TTC549 (cell line): ENCODE results near the gene ELN.

ENCODE experiments used
- FAIRE-seq: peaks from 2 replicates; lab custom pipeline; 2012; peaks lifted over from hg19 to GRCh38; lab: Jason Lieb, UNC

The ELN gene

GRCh38 chr7:74097937-74098614 lies 70.1 kb downstream of the ELN start:
- FAIRE-seq = no peak

DNA sequence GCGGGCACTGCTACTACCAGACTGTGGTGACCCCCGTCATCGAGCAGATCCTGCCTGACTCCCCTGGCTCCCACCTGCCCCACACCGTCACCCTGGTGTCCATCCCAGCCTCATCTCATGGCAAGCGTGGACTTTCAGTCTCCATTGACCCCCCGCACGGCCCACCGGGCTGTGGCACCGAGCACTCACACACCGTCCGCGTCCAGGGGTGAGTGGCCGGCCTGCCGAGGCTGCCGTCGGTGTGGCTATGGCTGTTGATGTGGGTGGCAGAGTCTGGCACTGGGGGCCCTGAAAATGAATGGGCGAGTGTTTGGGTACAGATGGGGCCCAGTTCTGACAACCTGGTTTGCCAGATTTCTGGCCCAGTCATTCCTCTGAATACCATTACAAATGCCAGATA lies 71.1 kb downstream of the ELN start:
- FAIRE-seq = no peak

GRCh38 chr7:74101061-74101681 lies 73.2 kb downstream of the ELN start:
- FAIRE-seq = no peak

DNA sequence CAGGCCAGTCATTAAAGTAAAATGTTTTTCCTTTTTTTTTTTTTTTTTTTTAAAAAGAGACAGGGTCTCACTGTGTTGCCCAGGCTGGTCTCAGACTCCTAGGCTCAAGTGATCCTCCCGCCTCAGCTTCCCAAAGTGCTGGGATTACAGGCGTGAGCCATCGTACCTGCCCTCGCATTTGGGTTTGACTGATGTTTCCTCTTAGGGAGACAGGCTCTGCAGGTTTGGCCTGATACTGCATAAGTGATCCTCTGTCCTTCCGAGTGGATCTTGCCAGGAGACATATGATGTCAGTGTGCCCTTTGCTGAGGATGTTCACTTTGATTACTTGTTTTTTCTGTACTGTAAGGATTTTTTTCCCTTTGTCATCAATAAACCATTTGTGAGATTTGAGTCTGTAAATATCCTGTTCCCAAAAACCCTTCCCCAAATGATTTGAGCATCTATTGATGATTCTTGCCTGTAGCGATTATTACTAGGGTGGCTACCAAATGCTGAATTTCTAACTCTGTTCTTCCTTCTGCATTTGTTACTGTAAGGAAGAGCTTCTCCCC lies 75.3 kb downstream of the ELN start:
- no peak for FAIRE-seq

- no peak for FAIRE-seq
These were observed 76.7 kb downstream of the ELN start for GRCh38 chr7:74104702-74105101.

GRCh38 chr7:74105992-74106391 lies 78.0 kb downstream of the ELN start:
- no peak for FAIRE-seq

DNA sequence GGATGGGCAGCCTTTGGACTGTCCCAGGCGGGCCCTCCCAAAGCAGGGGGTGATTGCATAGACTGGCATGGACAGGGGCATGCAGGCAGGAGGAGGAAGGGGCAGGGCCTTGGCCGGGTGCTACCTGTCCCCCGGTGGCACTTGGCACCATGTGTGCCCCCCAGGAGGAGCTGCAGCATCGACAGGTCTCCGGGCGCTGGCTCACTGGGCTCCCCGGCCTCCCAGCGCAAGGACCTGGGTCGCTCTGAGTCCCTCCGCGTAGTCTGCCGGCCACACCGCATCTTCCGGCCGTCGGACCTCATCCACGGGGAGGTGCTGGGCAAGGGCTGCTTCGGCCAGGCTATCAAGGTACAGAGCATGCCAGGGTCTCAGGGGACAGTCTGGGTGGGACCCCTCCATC lies 78.9 kb downstream of the ELN start:
- no peak for FAIRE-seq

DNA sequence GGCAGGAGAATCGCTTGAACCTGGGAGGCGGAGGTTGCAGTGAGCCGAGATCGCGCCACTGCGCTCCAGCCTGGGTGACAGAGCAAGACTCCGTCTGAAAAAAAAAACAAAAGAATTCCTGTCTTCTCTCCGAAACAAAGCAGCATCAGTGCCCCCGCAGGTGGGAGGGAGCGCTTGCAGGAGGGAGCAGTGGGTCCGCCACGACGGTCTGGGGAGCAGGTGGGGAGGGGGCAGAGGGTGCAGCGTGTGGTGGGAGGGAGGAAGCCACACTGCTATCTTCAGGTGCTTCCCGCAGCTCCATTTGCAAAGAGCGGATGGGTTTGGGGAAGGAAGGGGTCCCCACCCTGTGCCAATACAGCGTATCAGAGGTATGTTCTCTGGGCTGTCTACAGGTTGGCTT lies 87.4 kb downstream of the ELN start:
- no peak for FAIRE-seq

DNA sequence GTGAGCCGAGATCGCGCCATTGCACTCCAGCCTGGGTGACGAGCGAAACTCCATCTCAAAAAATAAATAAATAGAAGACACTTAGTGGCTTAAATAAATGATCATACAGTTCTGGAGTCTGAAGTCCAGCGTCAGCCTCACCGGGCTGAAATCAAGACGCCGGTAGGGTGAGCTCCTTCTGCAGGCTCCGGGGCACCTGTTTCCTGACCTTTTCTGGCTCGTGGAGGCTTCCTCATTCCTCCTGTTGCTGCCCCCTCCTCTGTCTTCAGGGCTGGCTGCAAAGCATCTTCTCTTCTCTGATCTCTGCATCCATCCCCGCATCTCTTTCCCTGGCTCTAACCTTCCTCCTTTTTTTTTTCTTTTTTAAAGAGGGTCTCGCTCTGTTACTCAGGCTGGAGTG lies 88.4 kb downstream of the ELN start:
- FAIRE-seq = no peak
